NCI-H146 treated with DMSO at 0.1 percent for 48 hours (cell line): ENCODE results near the gene CARD8.

Experiments used
- DNase-seq: peaks from one replicate; lab custom pipeline; 2025; ENCODE audit not compliant: unreplicated experiment; lab: John Stamatoyannopoulos, UW

Gene CARD8

GRCh38 chr19:48210005-48210404, 45.7 kb downstream of the CARD8 start:
- no peak for DNase-seq

- no peak for DNase-seq
Observed at GRCh38 chr19:48206397-48207093, 49.2 kb downstream of the CARD8 start.

- peak; percentile 99 for DNase-seq
Observed at GRCh38 chr19:48203794-48204628, 51.7 kb downstream of the CARD8 start.

- no peak for DNase-seq
Observed at GRCh38 chr19:48203222-48203793, 52.4 kb downstream of the CARD8 start.

GRCh38 chr19:48196933-48197665, 58.6 kb downstream of the CARD8 start:
- no peak for DNase-seq

- peak; percentile 83 for DNase-seq
Observed at GRCh38 chr19:48196321-48196763, 59.4 kb downstream of the CARD8 start.

- no peak for DNase-seq
Observed at GRCh38 chr19:48194844-48195830, 60.6 kb downstream of the CARD8 start.

- DNase-seq = no peak
Observed at GRCh38 chr19:48194041-48194843, 61.5 kb downstream of the CARD8 start.

GRCh38 chr19:48192750-48193149, 63.0 kb downstream of the CARD8 start:
- DNase-seq = no peak

- no peak for DNase-seq
Observed at GRCh38 chr19:48190885-48191284, 64.8 kb downstream of the CARD8 start.

- DNase-seq = peak; percentile 84
Observed at GRCh38 chr19:48190288-48190884, 65.3 kb downstream of the CARD8 start.

- DNase-seq = no peak
Observed at GRCh38 chr19:48186541-48186991, 69.1 kb downstream of the CARD8 start.

GRCh38 chr19:48186015-48186414, 69.7 kb downstream of the CARD8 start:
- DNase-seq = no peak

- DNase-seq = no peak
Observed at GRCh38 chr19:48183356-48183755, 72.4 kb downstream of the CARD8 start.

GRCh38 chr19:48182434-48182833, 73.3 kb downstream of the CARD8 start:
- no peak for DNase-seq

GRCh38 chr19:48181505-48181904, 74.2 kb downstream of the CARD8 start:
- DNase-seq = no peak

GRCh38 chr19:48176226-48176625, 79.5 kb downstream of the CARD8 start:
- no peak for DNase-seq

GRCh38 chr19:48175578-48175977, 80.1 kb downstream of the CARD8 start:
- DNase-seq = no peak
